Spleen (tissue), 11 donors: Measurements from ENCODE around the gene SLC1A7. TPM values are rescaled to one million over a fixed set of nuclear protein-coding genes. Genes with fewer than 3 reads are reported as not detected.

Experiments used
- DNase-seq: peaks from one replicate; pipeline ENCODE4 v3.0.0-alpha.2; 2020
- H3K27ac ChIP-seq, 8 donors: fragments of 200-600 bp; sonication (generic) in 7 of 8; 1 replicate in 4 of 8; 2 replicates in 4 of 8; pipeline versions ENCODE4 v1.5.0 to v1.8.0; 2016 to 2021; ENCODE audit warnings: inconsistent platforms in 4 of 8, mild to moderate bottlenecking in 4 of 8, moderate library complexity in 1 of 8
- H3K27me3 ChIP-seq, 7 donors: fragments of 200-600 bp; sonication (generic) in 6 of 7; replicated peaks in 1 of 7; 1 replicate in 4 of 7; 2 replicates in 3 of 7; pipeline versions ENCODE4 v1.5.0 to v1.8.0; 2016 to 2021; ENCODE audit warnings: inconsistent platforms in 3 of 7, mild to moderate bottlenecking in 1 of 7
- H3K36me3 ChIP-seq, 6 donors: fragments of 200-600 bp; sonication (generic) in 5 of 6; 1 replicate in 4 of 6; 2 replicates in 2 of 6; pipeline versions ENCODE4 v1.5.0 to v1.8.0; 2016 to 2021; ENCODE audit warnings: inconsistent platforms in 2 of 6
- H3K4me1 ChIP-seq, 6 donors: fragments of 200-600 bp; sonication (generic) in 5 of 6; 1 replicate in 3 of 6; 2 replicates in 3 of 6; pipeline versions ENCODE4 v1.5.0 to v1.8.0; 2016 to 2021; ENCODE audit warnings: inconsistent platforms in 3 of 6
- H3K4me3 ChIP-seq, 8 donors: fragments of 200-600 bp; sonication (generic) in 7 of 8; 1 replicate in 4 of 8; 2 replicates in 4 of 8; pipeline versions ENCODE4 v1.5.0 to v1.8.0; 2016 to 2021; ENCODE audit warnings: inconsistent platforms in 4 of 8, mild to moderate bottlenecking in 4 of 8, moderate library complexity in 2 of 8
- H3K9me3 ChIP-seq, 8 donors: fragments of 200-600 bp; sonication (generic) in 7 of 8; 1 replicate in 4 of 8; 2 replicates in 4 of 8; pipeline versions ENCODE4 v1.5.0 to v1.8.0; 2016 to 2021; ENCODE audit warnings: inconsistent platforms in 4 of 8
- CTCF ChIP-seq, 11 experiments: fragments of 200-600 bp in 7 of 11; fragments of 450-650 bp in 4 of 11; sonication (generic) in 4 of 11; IDR thresholded peaks in 8 of 11; conservative IDR thresholded peaks in 3 of 11; 1 replicate in 7 of 11; 2 replicates in 4 of 11; pipeline versions ENCODE4 v1.4.0 to v1.8.0; 2016 to 2021; ENCODE audit warnings: antibody characterized with exemption in 11 of 11, inconsistent platforms in 4 of 11, mild to moderate bottlenecking in 1 of 11
- POLR2A ChIP-seq, 3 donors: fragments of 450-650 bp; IDR thresholded peaks; one replicate each; pipeline ENCODE4 v1.5.1; 2017; ENCODE audit warnings: antibody characterized with exemption in 3 of 3, mild to moderate bottlenecking in 1 of 3
- POLR2AphosphoS5 ChIP-seq, 3 donors: sonication (generic); formaldehyde crosslinking; IDR thresholded peaks; one replicate each; pipeline ENCODE4 v1.5.1; 2017; ENCODE audit warnings: antibody characterized with exemption in 3 of 3
- WGBS, 5 donors: extraction: QIAGEN DNeasy Blood & Tissue Kit in 3 of 5; methylation state at CpG; one replicate each; pipeline versions ENCODE4 v1.1.5 to v1.1.7; 2013 to 2018; 5-methylcytosine and 5-hydroxymethylcytosine counted together
- intact Hi-C: fragments of 100-400 bp; cut with DNase I; formaldehyde crosslinking; loops from one replicate; pipeline ENCODE4 v1.15.0; 2023; ENCODE audit warnings: low total_unique reads
- polyA plus RNA-seq, 3 donors: library from polyadenylated mRNA; stranded (reverse); fragments of 200-250 nt; gene quantifications; one replicate each; pipeline ENCODE4 v1.2.1, GENCODE V29; 2013
- total RNA-seq, 7 donors: library from RNA; depleted of rRNA in 3 of 7; stranded (reverse); fragments of >200 nt in 3 of 7; fragmentation: NEBNext Ultra II Directional in 4 of 7; extraction: Animal tissue kit (Norgen Biotek cat#: 25700) in 4 of 7; gene quantifications; one replicate each; pipeline versions ENCODE4 v1.1.0 to v1.2.1, GENCODE V29; 2016 to 2021
- donor health status: healthy with polysubstance abuse.
- donor health status: DM: no; HTN: no; CAD: no; lungs with moderate emphysema.
- donor health status: DM: no; HTN: no; CAD: no.
- donor health status: Bipolar disorder and iron deficiency.
- donor health status: healthy.
- donor health status: DM: no; HTN: no; CAD: no.
- donor health status: DM: yes; HTN: yes; CAD: no.

Gene SLC1A7
- total and polyA plus RNA-seq, 10 donors = 0.02 to 0.19 (median 0.08) TPM; not detected in 6

GRCh38 chr1:53076721-53077598 lies 65.5 kb downstream of the SLC1A7 start:
- DNase-seq = peak; percentile 65
- intact Hi-C loops = no loop called here
- H3K4me3 ChIP-seq = no peak overlapping the region
- peaks cover 0 to 7% (median 0%) of the 10 kb centered on the region in 6 donors for H3K4me1 ChIP-seq
- H3K27ac ChIP-seq = no peak overlapping the region
- H3K27me3 ChIP-seq = peaks cover 0 to 32% (median 0%) of the 10 kb centered on the region in 7 donors
- TF ChIP-seq POLR2AphosphoS5 (IDR thresholded peaks at IDR 0.05) (no peak), CTCF (IDR thresholded peaks at IDR 0.05 in 8 of 11, conservative IDR thresholded peaks at IDR 0.05 in 3 of 11) (no peak), POLR2A (IDR thresholded peaks at IDR 0.05) (no peak)
- H3K9me3 ChIP-seq = no peaks in the 10 kb centered on the region
- WGBS, 5 donors = 80 to 88% (median 87%) methylated on average over 11 to 19 of the region's 19 CpGs
- H3K36me3 ChIP-seq = no peaks in the 10 kb centered on the region

GRCh38 chr1:53076165-53076564 lies 66.3 kb downstream of the SLC1A7 start:
- H3K4me1 ChIP-seq = peaks cover 0 to under 1% (median 0%) of the 10 kb centered on the region in 6 donors
- H3K27ac ChIP-seq = no peak overlapping the region
- TF ChIP-seq POLR2A (IDR thresholded peaks at IDR 0.05) = no peak
- no peak for TF ChIP-seq POLR2AphosphoS5 (IDR thresholded peaks at IDR 0.05)
- no peak for TF ChIP-seq CTCF (IDR thresholded peaks at IDR 0.05 in 8 of 11, conservative IDR thresholded peaks at IDR 0.05 in 3 of 11)
- no peaks in the 10 kb centered on the region for H3K36me3 ChIP-seq
- H3K9me3 ChIP-seq = no peaks in the 10 kb centered on the region
- no peak overlapping the region for H3K4me3 ChIP-seq
- H3K27me3 ChIP-seq = peaks cover 0 to 32% (median 0%) of the 10 kb centered on the region in 7 donors
- intact Hi-C loops = no loop called here
- DNase-seq = no peak
- 76 to 93% (median 90%) methylated on average over 5 to 9 of the region's 9 CpGs for WGBS, 5 donors

- H3K27me3 ChIP-seq = peaks cover 0 to 32% (median 0%) of the 10 kb centered on the region in 7 donors
- TF ChIP-seq POLR2AphosphoS5 (IDR thresholded peaks at IDR 0.05) (no peak), POLR2A (IDR thresholded peaks at IDR 0.05) (no peak), CTCF (IDR thresholded peaks at IDR 0.05 in 8 of 11, conservative IDR thresholded peaks at IDR 0.05 in 3 of 11) (no peak)
- peak; percentile 63 for DNase-seq
- no peak overlapping the region for H3K4me3 ChIP-seq
- intact Hi-C loops = no loop called here
- no peaks in the 10 kb centered on the region for H3K36me3 ChIP-seq
- no peaks in the 10 kb centered on the region for H3K4me1 ChIP-seq
- no peaks in the 10 kb centered on the region for H3K9me3 ChIP-seq
- no peak overlapping the region for H3K27ac ChIP-seq
- WGBS, 5 donors = 66 to 77% (median 71%) methylated on average over 7 to 8 of the region's 8 CpGs
Measured at GRCh38 chr1:53075761-53076163, 66.7 kb downstream of the SLC1A7 start.

GRCh38 chr1:53075206-53075605 lies 67.2 kb downstream of the SLC1A7 start:
- H3K27me3 ChIP-seq = peaks cover 0 to 32% (median 0%) of the 10 kb centered on the region in 7 donors
- DNase-seq = peak; percentile 47
- H3K27ac ChIP-seq = no peak overlapping the region
- H3K9me3 ChIP-seq = no peaks in the 10 kb centered on the region
- TF ChIP-seq POLR2AphosphoS5 (IDR thresholded peaks at IDR 0.05) (no peak), CTCF (IDR thresholded peaks at IDR 0.05 in 8 of 11, conservative IDR thresholded peaks at IDR 0.05 in 3 of 11) (no peak), POLR2A (IDR thresholded peaks at IDR 0.05) (no peak)
- 91 to 97% (median 93%) methylated on average over 4 of the region's 4 CpGs for WGBS, 5 donors
- no peaks in the 10 kb centered on the region for H3K4me1 ChIP-seq
- no peak overlapping the region for H3K4me3 ChIP-seq
- intact Hi-C loops = no loop called here
- H3K36me3 ChIP-seq = no peaks in the 10 kb centered on the region
